NCI-H128 (cell line): ENCODE results near the gene ELAVL3.
"Not testable (repeated sequence)": the region's sequence is repeated elsewhere in the genome, so short reads cannot be mapped to it uniquely, and the experiment has no call there.

Experiments
- DNase-seq: peaks from one replicate; lab custom pipeline; 2025; ENCODE audit not compliant: unreplicated experiment; lab: John Stamatoyannopoulos, UW

Gene ELAVL3

GRCh38 chr19:11410682-11411081, 70.2 kb downstream of the ELAVL3 start:
- DNase-seq = no peak

GRCh38 chr19:11408591-11408990, 72.3 kb downstream of the ELAVL3 start:
- no peak for DNase-seq

GRCh38 chr19:11406703-11407236, 74.1 kb downstream of the ELAVL3 start:
- not testable (repeated sequence) for DNase-seq

GRCh38 chr19:11405846-11406643, 74.8 kb downstream of the ELAVL3 start:
- DNase-seq = no peak

- no peak for DNase-seq
Measured at GRCh38 chr19:11404588-11405222, 76.1 kb downstream of the ELAVL3 start.

- DNase-seq = no peak
Measured at GRCh38 chr19:11401808-11402543, 78.9 kb downstream of the ELAVL3 start.
